ENCODE measurements around the gene KLHL29.

Gene KLHL29

DNA sequence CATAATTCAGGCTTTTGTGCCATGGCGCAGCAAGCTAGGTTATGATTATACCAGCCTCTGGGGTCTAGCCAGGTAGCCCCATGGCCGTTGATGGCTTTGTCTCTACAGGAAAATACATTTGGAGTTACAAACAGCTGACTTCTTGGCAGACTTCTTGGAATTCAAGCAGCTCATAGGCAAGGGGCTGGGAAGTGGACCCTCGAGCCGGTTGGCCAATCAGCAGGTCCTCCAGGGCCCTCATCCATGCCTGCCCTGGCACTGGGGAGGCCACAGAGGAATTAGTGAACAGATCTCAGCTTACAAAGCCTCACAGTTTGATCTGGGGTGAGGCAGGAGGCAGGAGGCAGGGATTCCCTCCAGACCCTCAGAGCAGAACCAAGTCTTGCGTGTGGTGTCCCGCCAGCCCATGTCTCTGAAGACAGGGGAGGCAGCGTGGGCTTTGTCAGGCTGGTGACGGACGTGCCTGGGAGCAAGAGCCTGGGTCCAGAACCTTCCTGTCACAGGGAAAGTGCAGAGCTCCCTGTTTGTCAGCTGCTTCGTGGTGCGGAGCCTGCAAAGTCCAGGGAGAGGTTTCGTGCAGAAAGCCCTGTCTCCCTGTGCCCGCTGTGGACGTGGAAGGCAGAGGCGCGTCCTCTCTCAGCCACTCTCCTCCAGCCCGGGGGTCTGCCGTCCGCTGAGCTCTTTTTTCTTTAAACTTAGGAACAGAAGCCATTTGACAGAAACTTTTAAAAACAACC is 131.7 kb downstream of the KLHL29 start:
- FAIRE-seq, result no peak

DNA sequence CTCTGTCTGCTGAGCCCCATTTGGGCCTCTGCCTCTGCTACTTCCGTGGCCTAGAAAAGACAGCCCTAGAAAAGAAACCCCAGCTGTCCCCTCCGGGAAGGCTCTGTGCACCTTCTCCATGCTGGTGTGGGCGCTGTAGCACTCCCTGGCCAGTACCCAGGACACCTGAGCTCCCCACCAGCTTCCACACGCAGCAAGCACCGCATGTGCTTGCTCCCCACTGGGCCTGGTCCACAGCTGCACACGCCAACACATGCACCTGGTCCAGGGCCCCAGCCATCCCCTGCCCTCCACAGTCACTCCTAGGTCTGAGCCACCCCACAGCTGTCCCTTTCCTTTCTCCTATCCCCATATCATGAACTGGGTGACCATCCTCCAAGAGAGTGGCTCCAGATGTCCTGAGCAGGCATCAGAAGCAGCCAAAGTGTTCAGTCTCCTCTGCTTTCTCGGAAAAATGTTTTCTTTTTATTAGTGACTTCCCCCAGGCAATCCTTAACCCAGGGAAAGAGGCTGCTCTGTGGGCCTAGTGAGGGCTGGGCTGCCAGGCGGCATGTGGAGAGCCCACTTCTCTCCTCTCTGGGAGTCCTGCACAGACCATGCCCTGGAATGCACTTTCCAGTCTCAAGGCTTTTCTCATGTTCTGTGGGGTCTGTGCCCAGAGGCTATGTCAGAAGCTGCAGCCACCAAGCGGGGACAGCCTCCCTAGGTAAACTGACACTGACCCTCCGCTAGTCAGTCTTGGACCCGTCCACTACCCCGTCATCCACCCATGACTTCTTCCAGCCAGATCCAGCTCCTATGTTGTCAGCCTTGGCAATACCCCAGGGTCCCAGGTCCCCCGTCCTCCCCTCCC is 133.7 kb downstream of the KLHL29 start:
- FAIRE-seq, result no peak

DNA sequence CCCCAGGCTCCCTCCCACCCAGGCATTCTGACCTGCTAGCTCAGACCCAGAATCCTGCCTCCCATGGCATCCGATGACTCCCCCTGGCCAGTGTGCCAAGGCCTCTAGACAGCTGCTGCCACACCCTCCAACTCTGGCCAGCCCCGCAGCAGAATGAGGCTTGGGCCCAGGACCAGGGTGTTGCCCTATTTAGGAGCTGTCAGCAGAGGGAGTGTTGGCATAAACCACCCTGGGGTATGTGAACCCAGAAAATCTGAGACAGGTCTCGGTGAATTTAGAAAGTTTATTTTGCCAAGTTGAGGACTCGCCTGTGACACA is 134.3 kb downstream of the KLHL29 start:
- FAIRE-seq, result no peak

DNA sequence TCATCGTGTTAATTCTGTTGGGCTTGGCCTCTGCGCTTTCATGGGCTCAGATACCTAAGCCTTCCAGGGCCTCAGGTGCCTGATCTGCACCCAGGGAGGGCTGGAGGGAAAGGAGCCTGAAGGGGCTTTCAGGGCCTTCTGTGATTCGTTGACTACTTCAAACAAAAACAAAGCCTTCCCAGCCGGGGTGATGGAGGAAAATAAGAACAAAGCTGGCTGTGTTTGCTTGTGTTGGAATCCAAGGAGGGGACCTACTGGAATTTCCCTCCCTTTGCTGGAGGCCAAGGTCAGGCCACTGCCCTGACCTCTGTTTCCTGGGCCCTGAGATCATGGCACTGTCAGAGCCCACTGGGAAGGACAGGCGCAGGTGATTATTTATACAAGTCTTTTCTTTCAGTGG is 135.3 kb downstream of the KLHL29 start:
- FAIRE-seq, result no peak

DNA sequence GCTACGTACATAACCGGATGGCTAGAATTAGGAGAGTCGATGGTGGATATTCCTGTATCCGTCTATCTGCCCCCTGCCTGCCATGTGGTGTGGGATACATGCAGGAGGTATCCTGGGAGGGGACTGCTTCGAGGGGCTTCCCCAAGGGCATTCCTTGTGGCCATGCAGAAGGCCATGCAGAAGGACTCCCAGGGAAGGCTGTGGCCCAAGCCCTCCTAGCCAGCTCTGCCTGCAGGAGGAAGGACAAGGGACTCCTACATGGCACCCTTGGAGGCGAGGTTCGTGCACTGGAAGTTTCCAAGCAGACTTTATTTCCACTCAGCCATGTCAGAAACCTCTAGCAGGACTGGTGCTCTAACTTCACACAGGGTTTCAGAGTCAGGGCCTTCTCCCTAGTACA is 136.1 kb downstream of the KLHL29 start:
- FAIRE-seq, result no peak

DNA sequence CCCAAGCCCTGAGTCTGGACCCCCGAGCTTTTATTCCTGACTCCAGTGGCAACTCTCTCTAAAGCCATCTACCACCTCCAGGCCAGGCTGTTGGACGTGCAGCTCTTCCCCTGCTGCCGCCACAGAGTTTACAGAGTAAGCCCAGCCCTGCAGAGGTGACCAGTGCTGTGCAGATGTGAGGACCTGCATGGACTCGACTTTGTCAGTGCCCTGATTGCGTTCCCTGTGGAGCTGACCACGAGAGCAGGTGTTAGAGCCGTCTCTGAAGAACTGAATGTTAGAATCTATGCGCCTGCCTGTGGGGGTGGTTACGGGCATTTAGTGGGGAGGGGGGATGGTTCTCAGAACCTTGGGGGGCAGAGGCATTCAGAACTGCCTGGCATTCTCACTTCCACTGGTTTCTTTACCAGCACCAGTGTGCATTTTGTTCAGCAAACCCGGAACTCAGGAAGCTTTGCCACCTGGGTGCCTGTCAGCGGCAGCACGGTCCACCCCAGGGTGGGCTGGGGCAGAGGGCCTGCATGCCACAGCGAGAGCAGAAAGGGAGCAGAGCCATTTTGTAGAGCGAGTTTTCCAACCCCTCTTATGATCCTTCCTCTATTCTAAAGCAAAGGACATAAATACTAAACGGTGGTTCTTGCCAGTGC is 137.9 kb downstream of the KLHL29 start:
- FAIRE-seq, result no peak

DNA sequence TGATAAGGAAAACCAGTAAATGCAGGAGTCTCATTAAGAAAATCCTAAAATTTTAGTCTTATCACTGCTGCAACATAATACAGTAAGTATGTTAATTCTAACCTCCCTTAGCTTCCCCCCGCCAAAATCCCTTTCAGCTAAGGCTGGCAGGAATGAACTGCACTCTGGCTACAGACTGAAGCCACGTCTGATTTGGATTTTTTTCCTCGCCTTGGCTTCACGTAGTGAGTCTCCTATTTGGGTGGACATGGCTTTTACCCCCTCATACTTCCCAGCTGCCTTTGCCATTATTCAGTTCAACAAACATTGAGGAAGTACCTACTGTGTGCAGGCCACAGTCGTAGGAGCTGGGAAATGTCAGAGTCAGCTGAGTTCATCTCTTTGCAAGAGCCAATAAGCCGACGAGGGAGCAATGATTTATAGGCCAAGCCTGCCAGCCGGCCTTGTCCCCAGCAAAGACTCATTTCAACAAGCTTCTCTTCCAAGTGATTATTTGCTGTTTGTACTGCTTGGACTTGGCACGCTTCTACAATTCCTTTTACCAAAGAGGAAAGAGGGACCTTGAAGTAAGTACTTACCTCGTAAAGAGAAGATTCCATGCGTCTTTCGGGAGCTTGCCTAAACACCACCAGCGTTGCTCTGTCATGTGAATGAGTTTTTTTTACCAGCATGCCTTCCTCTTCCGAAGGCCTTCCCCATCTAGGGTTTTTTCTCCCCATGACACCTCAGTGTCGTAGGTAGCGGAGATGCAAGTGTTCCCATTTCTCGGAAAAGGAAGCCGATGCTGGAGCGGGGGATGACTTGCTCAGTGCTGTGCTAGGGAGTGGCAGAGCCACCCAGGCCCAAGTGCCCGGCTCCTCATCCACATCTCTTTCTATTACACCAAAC is 138.6 kb downstream of the KLHL29 start:
- no peak for FAIRE-seq

DNA sequence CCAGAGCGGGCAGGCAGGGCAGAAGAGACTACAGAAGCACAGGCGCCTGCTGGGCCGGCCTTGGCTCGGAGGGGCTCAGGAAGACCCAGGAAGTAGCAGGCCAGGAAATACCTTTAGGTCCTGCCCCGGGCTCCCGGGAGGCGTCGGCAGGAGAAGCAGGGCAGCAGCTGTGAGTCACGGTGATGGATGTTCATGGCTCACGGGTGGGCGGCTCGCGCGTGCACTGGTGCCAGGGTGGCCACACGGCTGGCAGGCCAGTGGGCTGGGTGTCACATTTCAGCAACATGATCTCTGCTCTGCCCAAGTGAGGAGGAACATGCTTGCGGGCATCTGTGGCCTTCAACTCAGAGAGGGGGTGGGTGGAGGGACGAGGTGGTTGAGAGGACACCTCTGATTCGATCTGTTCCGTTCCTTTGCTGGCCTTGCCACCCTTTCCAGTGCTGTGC is 139.3 kb downstream of the KLHL29 start:
- FAIRE-seq, result no peak

DNA sequence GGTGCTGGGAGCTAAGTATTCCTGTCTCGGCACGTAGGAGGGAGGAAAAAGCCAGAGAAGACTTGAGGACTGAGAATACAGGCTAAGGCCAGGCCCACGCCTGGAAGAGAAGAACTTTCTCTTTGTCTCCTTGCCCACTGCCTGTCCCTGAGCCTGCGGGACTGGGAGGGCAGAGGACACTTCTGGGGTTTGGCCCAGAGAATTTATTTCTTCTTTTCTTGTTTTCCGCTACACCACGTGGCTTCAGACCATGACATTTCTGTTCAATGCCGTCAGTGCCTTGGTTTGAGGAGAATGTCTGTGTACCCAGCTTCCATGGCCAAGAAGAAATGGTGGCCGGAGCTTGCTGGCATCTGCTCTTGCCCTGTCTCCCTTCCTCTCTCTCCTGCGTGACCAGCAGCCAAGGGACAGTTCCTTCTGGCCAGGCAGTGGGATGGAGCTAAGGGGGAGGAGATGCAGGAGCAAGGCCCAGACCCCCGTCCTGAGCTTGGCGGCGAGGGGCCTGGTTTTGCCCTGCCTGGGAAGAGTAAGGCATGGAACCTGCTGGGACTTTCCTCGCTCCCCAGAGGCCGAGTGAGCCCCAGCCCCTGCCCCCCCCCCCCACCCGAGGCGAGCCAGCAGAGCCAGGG is 140.3 kb downstream of the KLHL29 start:
- no peak for FAIRE-seq

DNA sequence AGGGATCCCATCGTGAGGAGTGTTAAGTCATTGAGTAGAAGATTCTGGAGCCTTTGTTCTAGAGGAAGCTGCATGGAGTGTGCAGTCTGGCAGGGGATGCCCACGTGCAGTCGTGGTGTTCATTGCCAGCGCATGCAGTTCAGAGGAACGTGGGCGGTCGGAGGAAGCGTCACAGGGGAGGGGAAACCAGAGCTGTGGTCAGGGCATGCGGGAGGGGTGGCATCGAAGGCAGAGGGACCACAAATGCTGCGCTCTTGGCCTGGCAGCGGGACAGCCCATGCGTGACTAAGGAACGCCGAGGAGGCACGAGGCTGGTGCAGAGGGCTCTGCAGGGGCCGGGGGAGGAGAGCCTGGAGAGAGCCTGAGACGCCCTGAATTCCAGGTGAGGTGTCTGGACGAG is 141.1 kb downstream of the KLHL29 start:
- no peak for FAIRE-seq

DNA sequence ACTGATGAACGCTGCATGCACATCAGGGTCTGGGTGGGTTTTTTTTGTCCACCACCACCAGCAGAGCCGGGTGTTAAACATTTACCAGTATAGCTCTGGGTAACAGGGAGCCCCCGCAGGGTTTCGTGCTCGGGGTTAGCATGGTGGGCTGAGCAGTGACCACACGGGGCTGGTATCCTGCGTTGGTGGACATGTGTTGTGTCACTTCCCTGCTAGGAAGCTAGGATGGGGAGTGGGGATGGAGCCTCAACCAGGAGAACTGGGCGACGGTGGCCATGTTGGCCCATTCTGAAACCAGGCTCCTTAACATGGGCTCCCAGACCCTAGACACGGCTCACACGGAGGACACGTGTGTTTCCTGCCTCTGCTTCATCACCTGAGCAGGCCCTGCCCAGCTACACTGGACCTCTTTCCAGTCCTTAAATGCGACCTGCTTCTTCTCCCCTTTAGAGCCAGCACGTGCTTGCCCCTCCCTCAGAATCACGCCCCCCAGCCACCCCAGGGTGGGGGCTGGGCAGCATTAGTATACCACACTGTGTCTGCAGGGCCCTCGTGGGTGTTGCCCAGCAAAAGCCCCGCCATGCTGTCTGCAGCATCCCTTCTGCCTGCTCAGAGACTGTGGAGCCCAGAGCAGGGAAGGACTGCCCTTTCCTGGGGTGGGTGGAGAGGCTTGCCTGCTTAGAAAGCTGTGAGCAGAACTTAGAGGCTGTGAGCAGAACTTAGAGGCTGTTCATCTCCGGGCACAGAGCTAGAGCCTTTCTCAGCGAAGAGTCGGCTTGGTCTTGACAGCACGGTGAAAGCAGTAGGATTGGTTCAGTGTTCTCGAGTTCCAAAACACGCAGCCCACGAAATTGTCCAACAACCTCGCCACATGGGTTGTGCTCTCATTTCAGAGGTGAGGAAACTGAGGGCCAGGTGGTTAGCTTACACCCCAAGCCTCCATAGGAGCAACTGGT is 142.1 kb downstream of the KLHL29 start:
- no peak for FAIRE-seq

DNA sequence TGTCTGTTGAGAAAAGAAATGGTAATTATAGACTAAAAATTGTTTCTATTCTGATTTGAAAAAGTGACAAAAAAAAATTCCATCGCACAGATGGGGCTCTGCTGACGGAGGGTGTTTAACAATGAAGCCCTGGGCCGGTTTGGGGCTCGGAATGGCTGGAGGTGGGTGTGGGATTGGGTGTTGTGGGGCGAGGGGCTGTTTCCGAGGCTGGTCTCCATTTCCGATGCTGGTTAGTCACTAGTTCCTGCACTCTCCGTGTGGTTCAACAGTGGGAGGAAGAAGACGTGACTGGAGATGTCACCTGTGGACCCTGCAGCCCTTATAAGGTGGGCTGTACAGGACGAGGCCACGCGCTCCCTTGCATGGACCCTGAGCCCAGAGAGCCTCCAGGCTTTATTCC is 143.2 kb downstream of the KLHL29 start:
- no peak for FAIRE-seq

DNA sequence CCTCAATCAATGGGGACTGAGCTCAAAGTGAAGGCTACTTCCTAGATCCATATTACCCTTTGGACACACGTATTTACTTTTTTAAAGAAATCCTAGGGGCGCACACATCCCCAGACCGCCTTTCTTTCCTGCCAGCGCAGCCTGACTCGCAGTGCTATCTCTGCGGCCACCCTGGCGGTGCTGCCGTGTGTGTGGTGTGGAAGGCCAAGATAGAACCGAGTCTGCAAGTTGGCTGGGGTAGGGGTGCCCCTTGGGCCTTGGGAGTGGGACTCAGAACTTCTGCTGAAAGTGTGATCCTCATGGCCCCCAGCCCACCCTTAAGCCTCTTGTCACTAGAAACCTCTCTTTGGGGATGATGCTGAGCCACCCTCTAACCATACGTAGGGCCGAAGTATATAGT is 143.7 kb downstream of the KLHL29 start:
- FAIRE-seq, result no peak

DNA sequence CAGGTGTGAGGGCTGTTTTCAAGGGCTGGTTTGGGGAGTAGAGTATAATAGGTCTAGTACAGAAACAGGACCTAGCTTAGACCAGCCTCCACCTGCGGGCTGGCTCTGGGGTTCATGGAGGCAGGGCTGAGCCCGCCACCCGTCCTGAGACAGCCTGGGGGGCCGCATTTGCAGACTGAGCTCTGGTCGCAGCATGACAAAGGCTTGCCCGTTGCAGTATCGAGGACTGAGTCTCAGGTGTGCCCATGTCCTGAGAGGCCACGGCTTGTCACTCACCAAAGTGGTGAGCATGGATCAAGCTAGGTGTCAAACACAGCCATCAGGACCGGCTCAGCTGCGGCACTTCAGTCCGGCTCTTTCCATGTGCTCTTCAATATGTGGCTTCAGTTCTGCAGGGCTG is 144.7 kb downstream of the KLHL29 start:
- FAIRE-seq, result no peak

DNA sequence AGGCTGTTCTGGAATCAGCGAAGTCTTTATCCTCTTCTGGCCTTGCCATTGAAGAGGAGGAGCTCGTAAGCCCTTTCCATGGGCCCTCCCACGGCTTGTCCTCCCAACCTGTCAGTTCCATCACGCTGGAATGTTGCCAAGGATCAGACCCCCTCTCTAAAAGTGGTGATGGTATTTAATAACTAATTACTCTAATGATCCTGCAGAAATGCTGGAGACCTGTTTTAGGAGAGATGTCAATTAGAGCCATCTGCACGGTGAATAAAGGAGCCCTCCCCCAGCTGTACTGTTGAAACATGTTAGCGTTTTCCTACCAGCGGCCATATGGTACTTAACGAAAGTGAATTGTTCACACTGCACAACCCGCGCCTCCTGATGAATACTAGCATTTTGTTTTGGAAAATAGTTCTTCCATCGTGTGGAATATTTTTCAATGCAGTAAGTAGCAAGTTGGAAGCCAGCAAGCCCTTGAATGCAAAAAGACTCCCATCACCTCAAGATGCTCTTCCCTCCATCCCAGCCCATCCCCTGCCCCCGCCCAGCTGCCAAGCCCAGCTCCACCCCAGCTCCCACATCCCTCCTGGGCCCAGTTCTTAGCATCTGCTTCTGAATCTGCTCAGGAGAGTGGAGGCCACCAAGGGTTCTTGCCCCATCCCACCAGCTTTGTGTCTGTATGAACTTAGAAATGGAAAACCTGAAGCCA is 145.4 kb downstream of the KLHL29 start:
- no peak for FAIRE-seq

DNA sequence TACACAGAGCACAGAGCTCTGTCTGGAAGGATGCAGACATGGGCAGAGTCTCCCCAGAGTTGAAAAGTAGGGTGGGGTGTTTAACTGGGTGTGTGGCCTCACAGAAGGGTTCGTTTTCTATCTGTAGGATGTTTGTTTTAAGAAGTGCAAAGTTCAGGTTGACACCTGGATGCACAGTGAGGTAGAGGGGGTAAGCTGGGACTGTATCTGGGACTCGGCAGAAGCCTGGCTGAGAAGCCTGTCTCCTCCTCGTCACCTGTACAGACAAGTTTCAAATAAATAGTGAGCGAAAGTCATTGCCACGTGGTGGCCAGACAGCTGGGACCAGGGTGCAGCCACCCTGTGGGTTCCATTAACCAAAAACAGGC is 145.9 kb downstream of the KLHL29 start:
- FAIRE-seq, result no peak

DNA sequence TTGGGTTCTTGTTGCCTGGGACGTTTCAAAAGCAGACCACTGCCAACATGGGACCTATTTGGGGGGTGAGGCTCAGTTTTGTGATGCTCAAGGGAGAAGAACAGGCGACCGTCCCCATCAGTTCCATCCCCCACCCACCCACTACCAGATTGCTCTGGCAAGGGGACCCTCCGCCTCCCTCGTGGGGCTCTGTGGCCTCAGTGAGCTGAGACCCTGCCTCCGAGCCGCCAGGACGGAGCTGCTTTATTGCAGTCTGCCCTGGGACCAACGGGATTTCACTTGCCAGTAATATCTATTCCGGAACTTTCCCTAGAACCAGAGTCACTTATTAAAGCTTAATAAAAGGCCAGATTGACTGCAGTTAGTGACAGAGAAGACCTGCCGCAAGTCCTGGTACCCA is 146.3 kb downstream of the KLHL29 start:
- no peak for FAIRE-seq

DNA sequence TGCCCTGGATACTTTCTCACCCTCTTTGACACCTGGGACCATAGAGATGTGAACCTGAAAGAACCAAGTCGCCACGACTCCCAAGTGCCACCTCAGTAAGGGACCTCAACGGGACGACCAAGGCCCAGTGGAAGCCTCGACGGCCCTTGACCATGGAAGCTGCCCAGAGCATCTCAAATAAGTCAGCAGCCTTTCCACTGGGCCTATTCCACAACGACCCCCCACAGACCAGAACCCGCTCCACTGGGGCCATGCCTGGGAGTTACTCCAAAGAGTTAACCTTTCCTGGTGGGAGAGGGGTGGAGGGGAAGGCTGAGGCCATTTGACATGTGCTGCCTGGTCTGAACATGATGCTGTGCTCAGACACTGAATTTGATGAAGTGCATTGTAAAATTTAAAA is 146.9 kb downstream of the KLHL29 start:
- no peak for FAIRE-seq

DNA sequence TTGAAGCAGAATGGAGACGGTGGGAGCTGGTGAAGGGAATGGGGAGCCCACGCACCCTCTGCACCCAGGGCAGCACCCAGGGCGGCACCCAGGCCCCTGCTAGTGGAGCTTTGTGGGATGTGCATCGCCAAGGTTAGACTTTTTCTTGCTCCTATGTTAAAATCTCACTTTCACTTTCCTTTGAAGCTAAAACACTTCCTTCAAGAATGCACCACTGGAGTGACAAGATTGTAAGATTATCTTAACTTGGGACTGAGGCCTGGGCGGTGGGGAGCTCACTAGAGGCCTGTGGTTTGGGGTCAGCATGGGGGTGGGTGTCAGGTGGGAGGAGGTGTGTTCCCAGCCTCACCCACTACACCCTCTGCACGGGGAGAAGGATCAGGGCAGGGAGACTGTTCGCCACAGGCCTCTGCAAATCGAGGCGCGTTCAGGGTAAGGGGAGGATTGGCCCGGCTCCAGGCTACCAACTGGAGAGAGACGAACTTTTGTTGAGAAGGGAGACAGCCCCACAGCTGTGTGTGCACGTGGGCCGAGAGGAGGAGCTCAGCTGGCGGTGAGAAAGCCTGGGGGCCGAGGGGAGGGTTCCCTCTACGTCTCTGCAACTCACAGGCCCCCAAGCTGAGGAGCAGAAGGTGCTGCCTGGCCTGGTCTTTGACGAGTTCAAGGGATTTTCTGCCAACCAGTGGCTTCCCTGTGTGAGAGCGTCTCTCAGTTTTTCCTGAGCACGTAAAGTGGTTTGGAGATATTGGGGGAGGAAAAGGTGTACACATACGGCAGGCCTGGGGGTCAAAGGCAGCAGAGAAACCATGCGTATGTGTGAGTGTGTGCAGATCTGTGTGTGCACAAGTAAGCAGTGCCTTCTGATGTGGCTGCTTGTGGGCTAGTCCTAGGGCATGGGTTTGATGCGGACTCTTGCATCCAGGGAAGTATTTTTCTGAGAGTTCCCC is 147.7 kb downstream of the KLHL29 start:
- no peak for FAIRE-seq

Measured in colon (tissue), 2 donors.